A549 treated with RU486 at 1 μM for 4 hours (cell line): ENCODE results near the gene THYN1. TPM values are rescaled to one million over a fixed set of nuclear protein-coding genes. Genes with fewer than 3 reads are reported as not detected.

Source experiments
- total RNA-seq: library from RNA; stranded (reverse); fragments of 200-300 nt; extraction: Qiagen RNA extraction; gene quantifications from 5 replicates; pipeline ENCODE4 v1.2.3, GENCODE V29; 2022; ENCODE audit warnings: low read depth

Gene THYN1
- 15.9 to 20.5 TPM (median 17.2 TPM) in 5 replicates for total RNA-seq

GRCh38 chr11:134253188-134253993, at the start of gene THYN1, which contains the start of gene ACAD8:
Gene THYN1 (minus strand): TSS chr11:134253352. CDS start chr11:134252882, 470 bp downstream.
Gene ACAD8 (plus strand): TSS chr11:134253568. CDS start chr11:134253601, 33 bp downstream.

GRCh38 chr11:134275534-134276395, 22.6 kb upstream of the THYN1 start, which contains the start of gene GLB1L3:
Gene GLB1L3 (plus strand): TSS chr11:134276379. CDS start chr11:134276741, 362 bp downstream.

GRCh38 chr11:134223836-134224709, 29.1 kb downstream of the THYN1 start, which contains the start of the genes NCAPD3 and VPS26B:
Gene NCAPD3 (minus strand): TSS chr11:134223967. CDS start chr11:134223926, 41 bp downstream.
Gene VPS26B (plus strand): TSS chr11:134224671. CDS start chr11:134225123, 452 bp downstream.

Other genes starting within 250 kb of the THYN1 start
- 3.8 to 4.6 TPM (median 4.3 TPM) in 5 replicates for gene JAM3, start 184.3 kb downstream of the THYN1 start, total RNA-seq
- 22.9 to 26.9 TPM (median 26.2 TPM) in 5 replicates for gene NCAPD3, start 29.4 kb downstream of the THYN1 start, total RNA-seq
- 18.2 to 22.4 TPM (median 22.1 TPM) in 5 replicates for gene VPS26B, start 28.7 kb downstream of the THYN1 start, total RNA-seq
- 7.4 to 9.4 TPM (median 8.3 TPM) in 5 replicates for gene ACAD8, start 216 bp upstream of the THYN1 start, total RNA-seq
- not detected in 5 replicates for gene GLB1L3, start 23.0 kb upstream of the THYN1 start, total RNA-seq
- gene GLB1L2, start 78.6 kb upstream of the THYN1 start, total RNA-seq = 1.8 to 2.4 TPM (median 2.0 TPM) in 5 replicates
- 0.02 to 0.07 TPM (median 0.03 TPM) in 3 of 5 replicates, not detected in the others for gene B3GAT1, start 158.9 kb upstream of the THYN1 start, total RNA-seq